Thyroid gland (tissue), 4 donors: Measurements from ENCODE around the gene GGA3. TPM values are rescaled to one million over a fixed set of nuclear protein-coding genes. Genes with fewer than 3 reads are reported as not detected.
A peak's percentile ranks its signal among the peaks of the same experiment; 100 is the strongest.
"Not testable (repeated sequence)": the region's sequence is repeated elsewhere in the genome, so short reads cannot be mapped to it uniquely, and the experiment has no call there.

Source experiments
- DNase-seq, 2 donors: peaks; one replicate each; pipeline ENCODE4 v3.0.0-alpha.2; 2019
- H3K27ac ChIP-seq, 3 donors: fragments of 200-600 bp; sonication (generic); 1 replicate in 2 of 3; 2 replicates in 1 of 3; pipeline ENCODE4 v1.5.1; 2016 to 2019; ENCODE audit warnings: mild to moderate bottlenecking in 1 of 3, moderate library complexity in 1 of 3
- H3K27me3 ChIP-seq: fragments of 200-600 bp; sonication (generic); one replicate; pipeline ENCODE4 v1.5.1; 2019
- H3K36me3 ChIP-seq, 2 donors: fragments of 200-600 bp; sonication (generic); one replicate each; pipeline ENCODE4 v1.5.1; 2016 to 2019
- H3K4me1 ChIP-seq, 2 donors: fragments of 200-600 bp; sonication (generic); one replicate each; pipeline ENCODE4 v1.5.1; 2017 to 2019
- H3K4me3 ChIP-seq, 3 donors: fragments of 200-600 bp; sonication (generic); replicated peaks in 1 of 3; 1 replicate in 2 of 3; 2 replicates in 1 of 3; pipeline ENCODE4 v1.5.1; 2016; ENCODE audit warnings: mild to moderate bottlenecking in 1 of 3
- H3K9me3 ChIP-seq: fragments of 200-600 bp; sonication (generic); one replicate; pipeline ENCODE4 v1.5.1; 2017
- POLR2A ChIP-seq, 2 donors: fragments of 450-650 bp; IDR thresholded peaks; one replicate each; pipeline ENCODE4 v1.6.1; 2017; ENCODE audit warnings: antibody characterized with exemption in 2 of 2, mild to moderate bottlenecking in 2 of 2, moderate library complexity in 1 of 2
- WGBS, 2 donors: methylation state at CpG; one replicate each; pipeline ENCODE4 v1.1.5; 2017; 5-methylcytosine and 5-hydroxymethylcytosine counted together
- intact Hi-C: fragments of 100-400 bp; cut with DNase I; formaldehyde crosslinking; loops from one replicate; pipeline ENCODE4 v1.15.1; 2023
- total RNA-seq, 4 donors: library from RNA; depleted of rRNA; stranded (reverse); fragments of >200 nt; gene quantifications; one replicate each; pipeline ENCODE4 v1.2.3, GENCODE V29; 2016
- TF ChIP-seq, protein P1 (sequence below), 6 experiments: fragments of 200-600 bp in 3 of 6; fragments of 450-650 bp in 3 of 6; sonication (generic) in 3 of 6; IDR thresholded peaks; one replicate each; pipeline ENCODE4 v1.5.1; 2016 to 2019; ENCODE audit warnings: antibody characterized with exemption in 6 of 6, mild to moderate bottlenecking in 2 of 6, inconsistent platforms in 1 of 6, moderate library complexity in 1 of 6

The GGA3 gene
- total RNA-seq, 4 donors from 2014 or later = 22.5 to 38.4 (median 24.1) TPM

DNA sequence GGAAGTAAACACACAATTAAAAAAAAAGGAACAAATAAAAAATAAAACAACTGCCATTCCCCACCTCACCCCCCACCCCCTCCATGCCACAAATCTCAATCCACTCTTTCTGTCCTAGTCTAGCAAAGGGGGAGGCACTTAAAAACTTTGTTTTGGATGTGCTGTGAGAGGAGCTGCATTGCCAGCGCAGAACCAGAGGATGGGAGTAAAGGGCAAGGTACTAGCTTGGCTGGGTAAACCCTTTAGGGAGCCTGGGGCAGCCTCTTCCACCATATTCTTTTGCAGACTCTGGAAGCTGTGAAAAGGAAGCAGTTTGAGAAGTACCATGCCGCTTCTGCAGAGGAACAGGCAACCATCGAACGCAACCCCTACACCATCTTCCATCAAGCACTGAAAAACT, 1.6 kb upstream of the GGA3 start:
- WGBS, 2 donors = 95 to 96% methylated on average over 4 of the region's 4 CpGs
- no peak for DNase-seq
- Histone ChIP-seq H3K4me3 (no peak overlapping the region), H3K4me1 (peaks cover 19 to 24% of the 10 kb centered on the region in 2 donors), H3K27ac (no peak overlapping the region), H3K36me3 (peaks cover 12 to 23% of the 10 kb centered on the region in 2 donors), H3K27me3 (no peaks in the 10 kb centered on the region), H3K9me3 (no peaks in the 10 kb centered on the region)
- intact Hi-C loops = no loop called here
- TF ChIP-seq, protein P1, sequence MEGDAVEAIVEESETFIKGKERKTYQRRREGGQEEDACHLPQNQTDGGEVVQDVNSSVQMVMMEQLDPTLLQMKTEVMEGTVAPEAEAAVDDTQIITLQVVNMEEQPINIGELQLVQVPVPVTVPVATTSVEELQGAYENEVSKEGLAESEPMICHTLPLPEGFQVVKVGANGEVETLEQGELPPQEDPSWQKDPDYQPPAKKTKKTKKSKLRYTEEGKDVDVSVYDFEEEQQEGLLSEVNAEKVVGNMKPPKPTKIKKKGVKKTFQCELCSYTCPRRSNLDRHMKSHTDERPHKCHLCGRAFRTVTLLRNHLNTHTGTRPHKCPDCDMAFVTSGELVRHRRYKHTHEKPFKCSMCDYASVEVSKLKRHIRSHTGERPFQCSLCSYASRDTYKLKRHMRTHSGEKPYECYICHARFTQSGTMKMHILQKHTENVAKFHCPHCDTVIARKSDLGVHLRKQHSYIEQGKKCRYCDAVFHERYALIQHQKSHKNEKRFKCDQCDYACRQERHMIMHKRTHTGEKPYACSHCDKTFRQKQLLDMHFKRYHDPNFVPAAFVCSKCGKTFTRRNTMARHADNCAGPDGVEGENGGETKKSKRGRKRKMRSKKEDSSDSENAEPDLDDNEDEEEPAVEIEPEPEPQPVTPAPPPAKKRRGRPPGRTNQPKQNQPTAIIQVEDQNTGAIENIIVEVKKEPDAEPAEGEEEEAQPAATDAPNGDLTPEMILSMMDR (IDR thresholded peaks at IDR 0.05) = no peak
- no peak for TF ChIP-seq POLR2A (IDR thresholded peaks at IDR 0.05)

- intact Hi-C loops = no loop called here
- peaks cover 12 to 23% of the 10 kb centered on the region in 2 donors for H3K36me3 ChIP-seq
- H3K27ac ChIP-seq = peak overlapping the region; percentile 92 to 97 (median 96)
- peak in 1 of 2 donors; percentile 17 for DNase-seq
- H3K4me1 ChIP-seq = peaks cover 19 to 24% of the 10 kb centered on the region in 2 donors
- peak overlapping the region; percentile 19 to 99 (median 76) for H3K4me3 ChIP-seq
- WGBS, 2 donors = 0 to 3% methylated on average over 5 to 13 of the region's 23 CpGs
- H3K27me3 ChIP-seq = no peaks in the 10 kb centered on the region
- TF ChIP-seq, protein P1 (IDR thresholded peaks at IDR 0.05) = no peak
- no peak for TF ChIP-seq POLR2A (IDR thresholded peaks at IDR 0.05)
- H3K9me3 ChIP-seq = no peaks in the 10 kb centered on the region
Measured at GRCh38 chr17:75262112-75262606, 753 bp upstream of the GGA3 start.

DNA sequence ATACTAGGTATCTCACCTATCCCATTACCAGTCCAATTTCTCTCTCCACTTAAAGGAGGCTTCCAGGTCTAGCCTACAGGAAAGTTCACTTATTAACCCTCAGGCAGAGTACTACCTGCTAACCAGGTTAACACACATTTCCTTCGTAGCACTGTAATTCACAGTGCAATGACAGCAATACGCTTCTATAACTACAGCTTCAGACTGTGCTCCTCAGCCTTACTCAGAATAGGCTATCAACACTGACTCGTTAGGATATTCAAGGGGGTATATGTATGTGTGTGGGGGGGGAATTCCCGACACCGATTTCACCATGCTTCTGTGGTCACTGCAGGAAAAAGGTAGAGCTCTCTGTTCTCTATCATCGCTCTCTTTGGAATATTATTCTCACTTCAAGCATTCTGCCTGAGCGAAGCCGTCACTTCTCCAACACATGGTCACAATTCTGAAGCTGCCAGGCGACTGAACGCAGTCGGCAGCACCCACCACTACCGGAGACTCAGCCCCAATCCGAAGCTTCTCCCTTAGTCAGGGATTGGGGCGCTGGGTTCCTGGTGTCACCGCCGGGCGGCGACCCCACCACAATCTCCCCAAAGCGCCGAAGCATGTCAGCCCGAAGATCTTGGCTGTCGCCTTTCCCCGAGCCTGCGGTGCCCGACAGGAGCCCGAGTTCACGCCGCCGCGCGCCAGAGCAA, 618 bp downstream of the GGA3 start:
- intact Hi-C loops = no loop called here
- no peak for DNase-seq
- Histone ChIP-seq H3K27me3 (no peaks in the 10 kb centered on the region), H3K4me3 (peak overlapping the region; percentile 43 to 99 (median 76)), H3K36me3 (peaks cover 6 to 11% of the 10 kb centered on the region in 2 donors), H3K27ac (peak overlapping the region; percentile 92 to 97 (median 96)), H3K4me1 (peaks cover 19 to 24% of the 10 kb centered on the region in 2 donors), H3K9me3 (no peaks in the 10 kb centered on the region)
- 1 to 5% methylated on average over 12 to 18 of the region's 31 CpGs for WGBS, 2 donors
- TF ChIP-seq POLR2A (IDR thresholded peaks at IDR 0.05) = no peak
- TF ChIP-seq, protein P1 (IDR thresholded peaks at IDR 0.05) = no peak

GRCh38 chr17:75257228-75257627, 4.2 kb downstream of the GGA3 start:
- DNase-seq, H3K27ac ChIP-seq, H3K36me3 ChIP-seq, intact Hi-C loops, H3K9me3 ChIP-seq, H3K27me3 ChIP-seq, H3K4me3 ChIP-seq: not testable (repeated sequence)
- H3K4me1 ChIP-seq = peaks cover 14 to 17% of the 10 kb centered on the region in 2 donors
- WGBS, 2 donors = 44 to 51% methylated on average over 2 of the region's 2 CpGs

DNA sequence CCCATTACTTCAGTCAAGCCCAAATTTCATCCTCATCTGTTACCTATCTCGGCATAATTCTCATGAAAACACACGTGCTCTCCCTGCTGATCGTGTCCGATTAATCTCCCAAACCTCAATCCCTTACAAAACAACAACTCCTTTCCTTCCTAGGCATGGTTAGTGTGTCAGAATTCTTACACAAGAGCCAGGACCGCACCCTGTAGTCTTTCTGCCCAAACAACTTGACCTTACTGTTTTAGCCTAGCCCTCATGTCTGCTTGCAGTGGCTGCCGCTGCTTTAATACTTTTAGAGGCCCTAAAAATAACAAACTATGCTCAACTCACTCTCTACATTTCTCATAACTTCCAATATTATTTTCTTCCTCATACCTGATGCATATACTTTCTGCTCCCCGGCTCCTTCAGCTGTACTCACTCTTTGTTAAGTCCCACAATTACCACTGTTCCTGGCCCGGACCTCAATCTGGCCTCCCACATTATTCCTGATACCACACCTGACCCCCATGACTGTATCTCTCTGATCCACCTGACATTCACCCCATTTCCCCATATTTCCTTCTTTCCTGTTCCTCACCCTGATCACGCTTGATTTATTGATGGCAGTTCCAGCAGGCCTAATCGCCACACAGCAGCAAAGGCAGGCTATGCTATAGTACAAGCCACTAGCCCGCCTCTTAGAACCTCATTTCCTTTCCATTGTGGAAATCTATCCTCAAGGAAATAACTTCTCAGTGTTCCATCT, 5.3 kb downstream of the GGA3 start:
- DNase-seq, H3K9me3 ChIP-seq, H3K4me3 ChIP-seq, intact Hi-C loops, H3K27me3 ChIP-seq, H3K27ac ChIP-seq, H3K36me3 ChIP-seq: not testable (repeated sequence)
- peaks cover 12 to 17% of the 10 kb centered on the region in 2 donors for H3K4me1 ChIP-seq
- 80 to 88% methylated on average over 11 of the region's 11 CpGs for WGBS, 2 donors
